GM19324 (cell line): ENCODE data around the gene RPH3AL.
"Not testable (repeated sequence)": the region's sequence is repeated elsewhere in the genome, so short reads cannot be mapped to it uniquely, and the experiment has no call there.

Experiments used
- ATAC-seq: cut with Tn5 transposase; IDR thresholded peaks from one replicate; pipeline ENCODE4 v1.9.1; 2021; ENCODE audit warnings: mild to moderate bottlenecking, moderate library complexity; ENCODE audit not compliant: unreplicated experiment, low FRiP score

RPH3AL gene

DNA sequence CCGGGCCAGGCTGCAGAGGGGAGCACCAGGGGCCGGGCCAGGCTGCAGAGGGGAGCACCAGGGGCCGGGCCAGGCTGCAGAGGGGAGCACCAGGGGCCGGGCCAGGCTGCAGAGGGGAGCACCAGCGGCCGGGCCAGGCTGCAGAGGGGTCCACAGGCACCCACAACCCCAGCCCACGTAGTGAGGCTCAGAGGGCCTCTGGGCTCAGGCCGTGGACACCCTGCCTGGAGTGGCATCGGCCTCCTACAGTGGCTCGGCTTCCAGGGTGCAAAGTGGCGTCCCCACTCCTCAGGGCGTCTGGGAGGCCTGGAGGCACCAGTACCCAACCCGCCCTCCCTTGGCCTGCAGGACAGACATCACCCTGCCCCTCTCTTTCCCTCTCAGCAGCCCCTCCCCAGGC is 180.7 kb downstream of the RPH3AL start:
- ATAC-seq: no peak

DNA sequence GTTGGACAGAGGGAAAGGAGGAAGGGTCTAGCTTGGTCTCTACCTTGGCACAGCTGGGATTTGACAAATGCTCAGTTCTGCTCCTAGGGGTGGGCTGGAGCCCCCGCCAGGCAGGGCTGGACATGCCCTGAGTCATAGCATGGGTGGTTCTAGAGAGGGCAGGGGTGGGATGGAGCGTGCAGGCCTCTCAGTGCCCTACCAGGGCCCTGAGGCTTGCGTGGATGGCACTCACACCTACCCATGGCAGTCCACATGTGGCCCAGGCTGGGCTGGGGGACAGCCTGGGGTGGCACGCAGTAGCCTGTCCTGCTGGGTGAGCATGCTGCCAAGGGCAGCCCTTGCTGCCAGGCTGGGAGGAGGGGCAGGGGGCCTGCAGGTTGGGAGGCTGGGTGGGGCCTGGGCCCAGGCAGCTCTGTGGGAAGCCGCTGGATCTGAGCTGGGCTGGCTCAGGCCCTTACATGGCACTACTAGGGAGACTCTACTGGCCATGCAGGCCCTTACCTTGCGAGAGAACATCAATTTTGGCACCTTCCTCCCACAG is 182.4 kb downstream of the RPH3AL start:
- no peak for ATAC-seq

DNA sequence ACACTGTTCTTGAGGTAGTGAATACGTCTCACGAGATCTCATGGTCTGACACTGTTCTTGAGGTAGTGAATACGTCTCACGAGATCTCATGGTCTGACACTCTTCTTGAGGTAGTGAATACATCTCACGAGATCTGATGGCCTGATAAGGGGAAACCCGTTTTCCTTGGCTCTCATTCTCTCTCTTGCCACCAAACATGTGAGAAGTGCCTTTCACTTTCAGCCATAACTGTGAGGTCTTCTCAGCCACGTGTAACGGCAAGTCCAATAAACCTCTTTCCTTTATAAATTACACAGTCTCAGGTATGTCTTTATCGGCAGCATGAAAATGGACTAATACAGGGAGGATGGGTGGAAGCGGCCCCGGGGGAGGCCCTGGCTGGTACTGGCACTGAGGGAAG is 184.0 kb downstream of the RPH3AL start:
- ATAC-seq: not testable (repeated sequence)

DNA sequence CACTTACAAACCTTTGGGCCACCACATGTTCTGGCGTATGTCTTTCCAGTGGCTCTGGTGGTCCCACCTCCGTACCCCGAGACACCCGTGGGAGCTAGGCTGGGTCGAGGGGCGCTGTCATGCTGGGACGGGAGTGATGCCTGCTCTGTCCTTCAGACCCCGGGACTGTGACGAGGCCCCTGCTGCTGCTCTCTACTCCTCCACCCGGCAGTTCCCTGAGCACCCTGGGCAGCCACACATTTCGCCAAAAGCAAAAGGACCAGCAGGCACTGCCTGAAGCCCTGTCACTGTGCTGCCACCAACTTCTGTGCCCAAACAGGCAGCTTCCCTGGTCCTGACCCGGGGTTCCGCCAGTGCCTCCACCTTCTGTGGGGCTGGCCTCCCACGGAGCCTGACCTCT is 186.7 kb downstream of the RPH3AL start:
- no peak for ATAC-seq

DNA sequence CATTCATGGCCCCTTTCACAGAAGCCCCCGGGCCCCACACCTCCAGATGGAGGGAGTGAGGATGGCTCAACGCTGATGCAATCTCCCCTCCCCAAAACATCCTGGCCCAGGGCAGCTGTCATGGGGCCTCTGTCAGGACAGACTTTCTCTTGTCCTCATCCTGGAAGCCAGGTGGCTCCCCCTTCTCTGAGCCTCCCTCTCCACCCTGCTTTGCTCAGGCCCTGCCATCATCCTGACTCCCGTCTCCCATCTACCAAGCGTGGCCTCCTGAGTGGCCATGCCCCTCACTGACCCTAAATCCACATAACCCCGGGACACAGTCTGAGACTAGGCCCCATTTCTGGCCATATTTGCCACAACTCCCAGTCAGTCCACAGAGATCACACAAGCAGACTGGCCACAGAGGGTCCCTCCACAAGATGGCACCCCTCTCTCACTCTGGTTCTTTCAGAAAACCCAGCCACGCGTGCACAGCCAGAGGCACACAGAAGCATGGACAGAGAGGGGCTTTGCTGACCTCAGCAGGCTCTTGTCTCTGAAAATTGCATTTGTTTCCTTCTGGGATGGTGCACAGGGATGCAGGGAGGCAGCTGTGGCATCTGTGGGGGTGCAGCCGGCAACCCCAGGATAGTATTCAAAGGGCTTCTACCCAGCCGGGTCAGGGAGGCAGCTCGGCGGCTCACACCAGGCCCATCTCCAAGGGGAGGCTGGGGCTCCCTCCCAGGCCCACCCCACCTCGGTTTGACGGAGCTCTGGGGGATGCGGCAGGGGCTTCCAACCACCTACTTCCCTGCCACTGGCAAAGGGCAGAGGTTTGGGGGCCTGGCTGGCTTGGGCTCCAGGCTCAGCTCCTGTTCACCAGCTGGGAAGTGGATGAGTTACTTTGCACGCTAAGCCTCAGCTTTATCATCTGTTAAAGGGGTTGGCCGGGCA is 188.0 kb downstream of the RPH3AL start:
- ATAC-seq: no peak

DNA sequence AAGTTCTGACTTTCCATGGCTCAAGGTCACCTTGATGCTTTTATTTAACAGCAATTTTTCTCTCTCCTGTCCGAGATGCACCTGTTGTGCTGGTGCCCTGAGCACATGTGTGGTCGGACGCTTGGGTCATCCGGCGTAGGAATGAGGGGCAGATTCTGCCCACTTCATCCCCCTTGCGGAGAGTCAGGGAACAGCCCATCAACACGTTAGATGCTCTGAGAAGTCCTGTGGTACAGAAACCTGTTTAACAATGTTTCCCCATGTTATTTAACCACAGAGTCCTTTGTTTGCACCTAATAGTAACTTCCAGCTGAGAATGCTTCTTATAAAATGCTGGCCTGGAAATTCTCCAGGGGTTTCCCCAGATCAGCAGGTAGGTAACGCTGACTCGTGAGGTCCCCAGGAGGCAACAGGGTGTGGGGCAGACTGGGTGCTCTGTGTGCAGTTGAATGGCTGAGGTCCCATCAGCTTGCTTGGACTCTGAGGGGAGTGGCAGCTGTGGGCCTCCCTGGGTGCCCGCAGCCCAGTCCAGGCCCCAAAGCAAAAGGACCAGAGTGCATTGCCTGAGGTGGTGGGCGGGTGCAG is 189.0 kb downstream of the RPH3AL start:
- ATAC-seq: no peak

DNA sequence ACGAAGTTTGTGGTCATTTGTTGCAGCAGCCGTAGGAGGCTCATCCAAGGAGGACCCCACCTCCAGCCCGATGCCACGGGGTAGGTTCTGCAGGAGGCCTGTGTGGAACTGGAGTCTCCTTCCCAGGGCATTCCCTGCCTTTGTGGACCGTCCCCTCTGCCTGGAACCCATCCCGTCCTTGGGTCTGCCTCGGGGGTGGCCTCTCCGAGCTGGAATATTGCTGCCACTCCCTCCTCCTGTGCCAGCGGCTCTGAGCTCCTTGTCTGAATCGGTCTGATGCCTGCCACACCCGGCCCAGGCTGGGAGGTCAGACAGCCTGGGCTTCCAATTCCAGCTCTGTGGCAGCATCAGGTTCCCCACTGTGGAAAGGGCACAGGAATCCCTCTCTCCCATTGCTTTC is 189.9 kb downstream of the RPH3AL start:
- ATAC-seq: no peak
